Right lung (tissue), 5 donors: ENCODE results near the gene LYRM4. TPM values are rescaled to one million over a fixed set of nuclear protein-coding genes. Genes with fewer than 3 reads are reported as not detected.
"Not testable (repeated sequence)": the region's sequence is repeated elsewhere in the genome, so short reads cannot be mapped to it uniquely, and the experiment has no call there.

ENCODE experiments used
- DNase-seq, 2 donors: peaks; one replicate each; pipeline ENCODE4 v3.0.0-alpha.2; 2013
- polyA plus RNA-seq, 5 donors: library from polyadenylated mRNA; unstranded; fragments of 120-200 nt; gene quantifications; one replicate each; pipeline versions ENCODE4 v1.2.1 to v1.2.3, GENCODE V29; 2013; ENCODE audit warnings: inconsistent platforms in 1 of 5, low replicate concordance in 1 of 5; ENCODE audit not compliant: insufficient read length in 5 of 5, insufficient read depth in 1 of 5

The LYRM4 gene
- polyA plus RNA-seq, 5 donors, result 39.6 to 50.6 (median 46.9) TPM

GRCh38 chr6:5083307-5083583 is 177.5 kb downstream of the LYRM4 start:
- no peak for DNase-seq

GRCh38 chr6:5082487-5083306 is 178.1 kb downstream of the LYRM4 start:
- DNase-seq, result no peak

DNA sequence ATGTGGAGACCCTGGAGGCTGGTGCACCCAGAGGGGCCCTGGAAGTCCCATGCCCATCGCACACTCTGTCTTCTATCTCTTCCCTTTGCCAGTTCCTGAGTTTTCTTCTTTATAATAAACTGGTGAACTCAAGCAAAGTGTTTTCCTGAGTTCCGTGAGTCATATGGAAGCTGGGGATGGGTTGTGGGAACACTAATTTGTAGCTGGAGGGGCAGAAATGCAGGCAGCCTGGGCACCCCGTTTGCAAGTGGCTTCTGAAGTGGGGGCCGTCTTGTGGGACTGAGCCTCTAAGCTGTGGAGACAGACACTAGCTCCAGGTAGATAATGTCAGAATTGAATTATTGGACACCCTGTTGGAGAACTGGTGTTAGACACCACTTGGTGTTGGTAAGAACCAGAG is 178.8 kb downstream of the LYRM4 start:
- no peak for DNase-seq

GRCh38 chr6:5081182-5081581 is 179.6 kb downstream of the LYRM4 start:
- DNase-seq, result no peak

DNA sequence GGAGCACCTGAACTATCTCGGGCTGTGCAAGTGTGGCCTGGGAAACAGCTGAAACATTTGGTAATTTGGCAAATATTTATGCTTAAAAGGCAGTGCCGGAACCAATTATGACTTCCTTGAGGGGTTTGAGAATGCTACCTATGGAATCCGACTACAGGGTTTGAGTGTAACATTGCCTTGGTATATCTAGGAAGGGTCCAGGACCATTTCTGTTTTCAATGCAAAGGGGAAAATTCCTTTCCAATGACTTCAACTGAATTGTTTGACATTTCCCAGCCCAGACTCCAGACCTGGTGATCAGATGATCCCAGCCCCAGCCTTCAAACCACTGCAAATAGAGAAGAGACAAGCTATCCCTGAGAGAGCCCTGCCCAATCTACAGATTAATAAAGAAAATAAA is 180.2 kb downstream of the LYRM4 start:
- DNase-seq, result no peak

GRCh38 chr6:5079692-5080091 is 181.1 kb downstream of the LYRM4 start:
- no peak for DNase-seq

DNA sequence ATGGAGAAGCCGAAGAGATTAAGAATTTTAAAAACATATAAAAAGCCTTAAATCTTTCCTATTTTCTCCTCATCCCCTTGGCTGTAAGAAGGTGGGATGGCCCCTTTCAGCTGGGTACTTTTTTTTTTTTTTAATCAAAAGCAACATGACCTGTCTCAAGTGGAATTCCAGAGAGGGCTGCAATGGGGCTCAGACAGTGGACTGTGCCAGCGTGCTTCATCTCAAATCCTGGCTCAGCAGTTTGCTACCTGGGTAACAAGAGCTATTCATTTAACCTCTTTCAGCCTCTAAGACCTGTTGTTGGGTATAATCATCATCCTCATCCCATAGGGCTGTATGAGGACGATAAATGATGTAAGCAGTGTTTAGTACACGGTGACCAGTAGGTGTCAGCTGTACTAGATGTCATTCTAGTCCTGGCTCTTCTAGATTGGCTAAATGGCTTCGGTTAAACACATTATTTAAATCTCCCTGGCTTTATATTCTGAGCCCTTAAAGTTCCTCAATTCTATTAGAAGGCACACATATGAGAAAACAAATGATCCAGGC is 182.6 kb downstream of the LYRM4 start:
- DNase-seq, result no peak

GRCh38 chr6:5076931-5077330 is 183.8 kb downstream of the LYRM4 start:
- no peak for DNase-seq

DNA sequence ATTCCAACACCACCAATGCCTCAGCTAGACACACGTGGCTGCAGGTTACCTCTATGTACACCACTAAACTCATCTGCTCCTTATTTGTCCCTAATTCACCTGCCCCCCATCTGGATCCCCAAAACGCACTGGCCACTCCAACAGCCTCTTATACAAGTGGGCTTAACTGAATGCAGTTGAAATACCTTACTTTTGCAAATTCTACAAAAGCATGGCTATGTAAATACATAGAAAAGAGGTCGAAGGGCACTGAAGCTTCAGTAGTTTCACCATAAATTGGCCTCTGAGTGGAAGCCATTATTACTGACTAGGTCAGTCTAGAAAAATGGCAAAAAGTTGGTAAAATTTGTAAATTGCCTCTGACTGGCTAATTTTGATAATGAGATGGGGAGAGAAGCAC is 186.8 kb downstream of the LYRM4 start:
- no peak for DNase-seq

- no peak for DNase-seq
Observed at GRCh38 chr6:5072440-5072839, 188.3 kb downstream of the LYRM4 start.

DNA sequence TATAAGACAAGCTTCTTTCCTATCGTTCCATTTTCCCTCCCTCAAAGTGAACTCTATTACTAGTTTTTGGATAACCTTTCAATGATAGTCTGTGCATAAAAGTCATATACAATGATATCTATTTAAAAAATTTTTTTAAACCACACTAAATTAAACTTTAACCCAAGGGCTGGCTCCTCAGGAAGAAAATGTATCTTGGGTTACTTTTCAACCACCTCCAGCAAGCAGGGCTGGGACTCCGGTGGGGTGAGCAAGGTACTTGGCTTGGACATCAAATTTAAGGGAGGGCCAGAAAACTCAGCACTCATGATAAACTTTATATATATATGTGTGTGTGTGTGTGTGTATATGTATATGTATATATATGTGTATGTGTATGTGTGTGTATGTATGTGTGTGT is 189.5 kb downstream of the LYRM4 start:
- DNase-seq, result no peak

DNA sequence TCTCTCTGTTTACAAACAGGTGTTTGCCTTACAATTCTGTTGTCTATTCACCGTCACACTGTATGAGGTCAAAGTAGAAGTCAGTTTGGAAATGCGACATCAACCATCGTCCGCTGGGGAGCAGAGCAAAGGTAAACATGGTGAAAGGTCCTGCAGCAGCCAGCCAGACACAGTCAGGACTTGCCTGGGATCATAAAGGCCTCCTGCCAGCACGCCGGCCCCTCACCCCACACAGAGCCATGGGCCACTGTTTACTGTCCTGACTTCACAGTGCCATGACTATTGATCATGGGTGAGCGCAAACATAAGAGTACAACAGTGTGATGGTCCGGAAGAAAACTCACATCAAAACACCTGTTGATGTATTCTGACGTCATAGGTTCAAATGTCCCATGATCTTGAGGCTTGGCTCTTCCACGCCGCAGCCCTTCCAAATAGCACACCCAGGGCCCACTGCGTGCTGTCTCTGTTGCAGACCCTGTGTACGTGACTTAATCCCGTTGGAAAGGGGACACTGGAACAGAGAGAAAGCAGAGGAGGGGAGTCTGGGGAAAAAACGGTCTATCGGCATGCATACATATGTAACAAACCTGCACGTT is 192.5 kb downstream of the LYRM4 start:
- DNase-seq, result no peak

- no peak for DNase-seq
Observed at GRCh38 chr6:5067305-5067704, 193.4 kb downstream of the LYRM4 start.

DNA sequence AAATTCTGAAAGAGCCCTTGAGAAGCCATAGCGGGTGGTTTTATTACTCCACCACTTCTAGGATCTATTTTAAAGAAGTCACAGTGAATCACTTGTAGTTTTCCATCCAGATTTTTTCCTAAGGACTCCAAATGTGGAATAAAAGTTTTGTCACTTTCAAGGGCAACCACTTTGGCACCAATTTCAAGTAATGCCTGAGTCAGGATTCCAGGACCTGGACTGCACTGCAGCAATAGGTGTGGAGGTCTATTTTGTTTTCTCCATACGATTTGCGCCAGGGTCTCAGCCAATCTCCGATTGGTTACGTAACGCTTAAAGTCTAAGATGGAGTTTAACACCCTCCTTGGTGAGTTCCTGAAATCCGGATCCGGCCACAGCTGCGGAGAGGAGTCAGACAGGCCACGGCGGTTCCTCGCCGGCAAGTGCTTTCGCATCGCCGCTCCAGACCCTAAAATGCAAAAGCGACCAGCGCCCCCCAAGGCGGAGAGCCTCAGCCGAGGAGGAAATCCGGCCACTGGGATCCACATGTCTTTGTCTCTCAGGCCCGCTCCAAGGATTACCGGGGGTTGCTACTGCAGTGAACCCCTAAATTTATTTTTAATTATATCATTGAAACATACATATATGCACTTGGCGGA is 194.2 kb downstream of the LYRM4 start:
- no peak for DNase-seq

DNA sequence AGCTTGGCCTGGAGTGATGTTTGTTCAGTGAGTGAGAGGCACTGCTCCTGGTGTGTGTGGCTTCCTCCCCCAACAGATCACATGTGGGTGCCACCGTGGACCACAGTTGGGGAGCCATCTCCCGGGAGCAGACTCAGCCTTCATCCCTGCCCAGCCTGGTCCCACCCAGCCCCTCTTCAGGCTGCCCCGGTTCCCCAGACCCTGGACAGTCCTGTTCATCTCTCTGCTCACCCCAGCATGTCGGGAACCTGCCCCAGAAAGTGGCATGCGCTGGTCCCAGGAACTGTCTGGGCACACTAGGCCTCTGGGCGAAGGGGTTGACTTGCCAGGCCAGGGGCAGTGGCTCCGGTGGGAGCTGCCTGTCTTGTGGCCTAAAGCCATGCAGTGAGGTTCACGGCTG is 197.1 kb downstream of the LYRM4 start:
- DNase-seq, result no peak

DNA sequence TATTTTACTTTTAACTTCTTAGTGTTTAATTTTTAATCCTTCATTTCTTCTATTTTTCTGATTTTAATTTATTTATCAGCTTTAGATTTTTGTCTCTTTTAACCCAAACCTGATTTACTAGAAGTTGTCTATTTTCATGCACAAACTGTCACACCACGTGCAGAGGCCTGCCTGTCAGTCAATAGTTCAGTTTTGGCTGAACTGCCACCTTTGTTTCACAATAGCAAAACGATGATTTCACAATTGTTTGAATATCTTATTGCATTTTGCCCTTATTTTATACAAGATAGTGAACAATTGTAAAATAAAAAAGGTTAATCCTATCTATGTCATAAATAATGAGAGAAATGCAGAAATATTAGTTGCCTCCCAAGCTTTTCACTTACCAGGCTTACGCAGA is 199.6 kb downstream of the LYRM4 start:
- DNase-seq, result no peak

DNA sequence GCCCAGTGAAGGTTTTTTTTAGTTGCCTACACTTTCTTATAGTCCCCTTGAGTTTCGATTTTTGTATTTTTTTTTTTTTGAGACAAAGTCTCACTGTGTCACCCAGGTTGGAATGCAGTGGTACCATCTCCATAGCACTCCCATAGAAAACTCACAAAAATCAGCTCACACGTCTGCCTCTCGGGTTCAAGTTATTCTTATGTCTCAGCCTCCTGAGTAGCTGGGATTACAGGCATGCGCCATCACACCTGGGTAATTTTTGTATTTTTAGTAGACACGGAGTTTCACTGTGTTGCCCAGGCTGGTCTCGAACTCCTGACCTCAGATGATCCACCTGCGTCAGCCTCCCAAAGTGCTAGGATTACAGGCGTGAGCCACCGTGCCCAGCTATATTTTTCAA is 200.3 kb downstream of the LYRM4 start:
- DNase-seq, result not testable (repeated sequence)

GRCh38 chr6:5059036-5059896 is 201.5 kb downstream of the LYRM4 start:
- no peak for DNase-seq
